Measurements from ENCODE around the gene COG8. TPM values are rescaled to one million over a fixed set of nuclear protein-coding genes. Genes with fewer than 3 reads are reported as not detected.
"Not testable (repeated sequence)": the region's sequence is repeated elsewhere in the genome, so short reads cannot be mapped to it uniquely, and the experiment has no call there.

Gene COG8
- total and polyA plus RNA-seq, 9 of the 15 experiments (the other 6 are each of a cell fraction or from before 2014, with no cell fraction given): 3.7 to 42.6 (median 30.1) TPM

GRCh38 chr16:69298261-69298660 is 41.1 kb downstream of the COG8 start (continued):
- TF ChIP-seq THAP12 (CRISPR knock-in tag; IDR thresholded peaks at IDR 0.05) (no peak), RCOR1 (IDR thresholded peaks at IDR 0.05; ENCODE audit: borderline replicate concordance in 1 of 2, low read depth in 2 of 2, low read length in 2 of 2) (no peak), TGIF2 (CRISPR knock-in tag; IDR thresholded peaks at IDR 0.05) (no peak), KDM5B (IDR thresholded peaks at IDR 0.05; ENCODE audit: insufficient replicate concordance, low read depth, low read length) (no peak), ZNF644 (tag; IDR thresholded peaks at IDR 0.05; ENCODE audit: low read depth) (no peak), PATZ1 (CRISPR knock-in tag; IDR thresholded peaks at IDR 0.05; ENCODE audit: borderline replicate concordance) (no peak), E2F5 (CRISPR knock-in tag; IDR thresholded peaks at IDR 0.05) (no peak), GTF2B (IDR thresholded peaks at IDR 0.05; ENCODE audit: extremely low read depth, insufficient read length) (no peak), SP1 (CRISPR knock-in tag; IDR thresholded peaks at IDR 0.05) (no peak), THRA (IDR thresholded peaks at IDR 0.05) (no peak)
- TF ChIP-seq, protein P1, sequence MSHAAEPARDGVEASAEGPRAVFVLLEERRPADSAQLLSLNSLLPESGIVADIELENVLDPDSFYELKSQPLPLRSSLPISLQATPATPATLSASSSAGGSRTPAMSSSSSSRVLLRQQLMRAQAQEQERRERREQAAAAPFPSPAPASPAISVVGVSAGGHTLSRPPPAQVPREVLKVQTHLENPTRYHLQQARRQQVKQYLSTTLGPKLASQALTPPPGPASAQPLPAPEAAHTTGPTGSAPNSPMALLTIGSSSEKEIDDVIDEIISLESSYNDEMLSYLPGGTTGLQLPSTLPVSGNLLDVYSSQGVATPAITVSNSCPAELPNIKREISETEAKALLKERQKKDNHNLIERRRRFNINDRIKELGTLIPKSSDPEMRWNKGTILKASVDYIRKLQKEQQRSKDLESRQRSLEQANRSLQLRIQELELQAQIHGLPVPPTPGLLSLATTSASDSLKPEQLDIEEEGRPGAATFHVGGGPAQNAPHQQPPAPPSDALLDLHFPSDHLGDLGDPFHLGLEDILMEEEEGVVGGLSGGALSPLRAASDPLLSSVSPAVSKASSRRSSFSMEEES (CRISPR knock-in tag; IDR thresholded peaks at IDR 0.05): no peak

- H4K20me1 ChIP-seq (replicated peaks; ENCODE audit: control insufficient read depth, insufficient read depth, low read length); H3K4me2 ChIP-seq (ENCODE audit: insufficient read depth, low read length); H3K27me3 ChIP-seq (ENCODE audit: control insufficient read depth in 2 of 2, insufficient read depth in 2 of 2, low read length in 2 of 2); H3K9me1 ChIP-seq (ENCODE audit: control insufficient read depth, insufficient read depth, low read length); ATAC-seq; H3K4me3 ChIP-seq; H3K4me1 ChIP-seq (replicated peaks in 1 of 2; ENCODE audit: control insufficient read depth in 2 of 2, insufficient read depth in 2 of 2, low read length in 2 of 2); H3K27ac ChIP-seq (ENCODE audit: extremely low read depth, low read depth, low read length); BruUV-seq (replicated peaks); in situ Hi-C loops (cut with MboI); H2AFZ ChIP-seq (ENCODE audit: low read depth, low read length); H3K79me2 ChIP-seq (ENCODE audit: control insufficient read depth, insufficient read depth, low read length); H3K36me3 ChIP-seq (ENCODE audit: control insufficient read depth, insufficient read depth, low read length); FAIRE-seq; H3K9me3 ChIP-seq (replicated peaks; ENCODE audit: control insufficient read depth, insufficient read depth, low read depth, low read length); DNase-seq (ENCODE audit: extremely low read depth in 1 of 4, low spot score in 3 of 4); intact Hi-C loops (cut with micrococcal nuclease); CTCF ChIA-PET (ENCODE audit: low intra/inter-chr PET ratio); H3K9ac ChIP-seq (ENCODE audit: insufficient read depth in 1 of 2, low read depth in 2 of 2, low read length in 2 of 2): not testable (repeated sequence)
- 91% methylated on average over 7 of the region's 7 CpGs for WGBS (ENCODE audit: insufficient coverage, low coverage, missing lambda C conversion rate)
- POLR2A ChIA-PET: interaction anchor here (0.9 kb wide), 1 partner anchor 33 kb away, joined by 3 read pairs; the partner anchor contains the start of gene PDF
Observed at GRCh38 chr16:69296771-69297170, 42.6 kb downstream of the COG8 start.

Measured in K562 (cell line).